Kidney (tissue), 14 donors: Measurements from ENCODE around the gene NAA16. TPM values are rescaled to one million over a fixed set of nuclear protein-coding genes. Genes with fewer than 3 reads are reported as not detected.
A peak's percentile ranks its signal among the peaks of the same experiment; 100 is the strongest.

Source experiments
- DNase-seq, 5 donors: peaks; one replicate each; pipeline ENCODE4 v3.0.0-alpha.2; 2013 to 2020
- FAIRE-seq: peaks from 2 replicates; lab custom pipeline; 2012; peaks lifted over from hg19 to GRCh38; lab: Jason Lieb, UNC
- H3K27ac ChIP-seq, 2 donors: one replicate each; pipeline ENCODE4 v1.7.0; 2013; ENCODE audit warnings: low read depth in 2 of 2, low read length in 2 of 2, inconsistent platforms in 1 of 2
- H3K27me3 ChIP-seq: one replicate; pipeline ENCODE4 v1.7.1; 2013; ENCODE audit warnings: low read length, inconsistent platforms; ENCODE audit not compliant: control insufficient read depth, insufficient read depth
- H3K36me3 ChIP-seq, 3 donors: one replicate each; pipeline versions ENCODE4 v1.7.0 to v1.7.1; 2013; ENCODE audit warnings: low read length in 3 of 3, control low read depth in 1 of 3, inconsistent platforms in 1 of 3; ENCODE audit not compliant: insufficient read depth in 3 of 3, control insufficient read depth in 2 of 3
- H3K4me1 ChIP-seq, 3 donors: one replicate each; pipeline versions ENCODE4 v1.7.0 to v1.7.1; 2013; ENCODE audit warnings: low read length in 3 of 3, inconsistent platforms in 1 of 3, low read depth in 1 of 3; ENCODE audit not compliant: control insufficient read depth in 2 of 3, insufficient read depth in 2 of 3
- H3K4me3 ChIP-seq, 3 donors: one replicate each; pipeline versions ENCODE4 v1.7.0 to v1.8.1; 2013; ENCODE audit warnings: low read length in 3 of 3, control low read depth in 1 of 3, inconsistent platforms in 1 of 3
- H3K9ac ChIP-seq, 3 donors: one replicate each; pipeline versions ENCODE4 v1.7.0 to v1.7.1; 2013; ENCODE audit warnings: low read length in 3 of 3, control low read depth in 1 of 3, inconsistent platforms in 1 of 3
- H3K9me3 ChIP-seq, 3 donors: one replicate each; pipeline versions ENCODE4 v1.7.0 to v1.7.1; 2013; ENCODE audit warnings: low read length in 3 of 3, control low read depth in 1 of 3, inconsistent platforms in 1 of 3; ENCODE audit not compliant: control insufficient read depth in 2 of 3, insufficient read depth in 1 of 3
- CTCF ChIP-seq: IDR thresholded peaks from 3 replicates; pipeline ENCODE4 v1.5.1; 2012; ENCODE audit warnings: mild to moderate bottlenecking, moderate library complexity, borderline replicate concordance; ENCODE audit not compliant: insufficient read depth; ENCODE audit errors: extremely low read depth
- intact Hi-C: fragments of 100-400 bp; cut with DNase I; formaldehyde crosslinking; loops from one replicate; pipeline ENCODE4 v1.11.1; 2022
- polyA plus RNA-seq: library from polyadenylated mRNA; stranded (reverse); fragments of 350-450 nt; fragmentation: Illumina TruSeq; extraction: RNeasy Lipid Tissue Mini Kit (QIAGEN cat#74804); gene quantifications from one replicate; pipeline ENCODE4 v1.2.3, GENCODE V29; 2014; ENCODE audit warnings: low read depth, low replicate concordance; ENCODE audit not compliant: insufficient read depth
- total RNA-seq: library from RNA; stranded (reverse); fragmentation: NEBNext Ultra II Directional; extraction: Animal tissue kit (Norgen Biotek cat#: 25700); gene quantifications from one replicate; pipeline ENCODE4 v1.2.1, GENCODE V29; 2021
- donor health status: control.
- donor health status: control.
- donor health status: control.
- donor health status: control.
- donor health status: control.
- donor health status: DM: yes; HTN: yes; CAD: no.
- donor health status: Normal renal cell carcinoma (clear cell type).

Gene NAA16
- total and polyA plus RNA-seq, 2 donors from 2014 or later: 6.4 to 22.3 TPM

GRCh38 chr13:41304551-41304950 lies 6.5 kb upstream of the NAA16 start:
- FAIRE-seq (no peak), DNase-seq (no peak)
- Histone ChIP-seq H3K9ac (no peak overlapping the region), H3K9me3 (no peaks in the 10 kb centered on the region), H3K4me3 (no peak overlapping the region), H3K36me3 (no peaks in the 10 kb centered on the region), H3K4me1 (no peaks in the 10 kb centered on the region), H3K27me3 (no peaks in the 10 kb centered on the region), H3K27ac (no peak overlapping the region)
- intact Hi-C loops: no loop called here
- TF ChIP-seq CTCF: no peak

DNA sequence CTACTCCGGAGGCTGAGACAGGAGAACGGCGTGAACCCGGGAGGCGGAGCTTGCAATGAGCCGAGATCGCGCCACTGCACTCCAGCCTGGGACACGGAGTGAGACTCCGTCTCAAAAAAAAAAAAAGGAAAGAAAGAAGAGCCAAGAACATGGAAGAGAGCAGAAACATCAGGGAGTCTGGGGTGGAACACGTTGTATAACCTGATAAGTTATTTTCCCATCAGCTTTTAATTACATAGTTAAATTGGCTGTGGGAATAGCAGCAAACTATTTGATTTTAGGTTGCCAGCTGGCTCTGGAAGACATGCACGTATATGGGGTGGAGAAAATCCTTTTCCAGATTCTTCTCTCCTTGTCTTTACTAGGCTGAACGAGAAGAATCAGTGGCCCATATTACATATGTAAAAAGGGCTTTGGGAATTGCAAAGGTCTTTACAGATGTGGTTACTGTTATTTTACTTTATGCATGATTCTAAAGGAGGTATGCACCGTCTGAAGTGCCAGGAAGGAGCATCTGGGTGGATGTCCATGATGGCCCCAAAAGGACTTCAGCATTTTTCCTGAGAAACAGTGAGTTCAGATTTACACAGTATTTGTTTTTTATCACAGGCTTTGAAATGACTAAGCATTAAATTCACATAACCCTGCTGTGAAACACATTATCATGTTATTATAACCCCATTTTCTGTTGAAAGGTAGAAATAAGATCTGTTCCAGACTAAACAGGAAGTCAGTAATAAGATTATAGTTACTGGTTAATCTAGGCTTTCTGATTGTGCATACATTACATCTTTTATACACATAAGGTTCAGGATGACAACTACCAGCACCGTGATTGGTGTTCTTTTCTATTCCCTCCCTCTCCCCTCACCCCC lies 4.6 kb upstream of the NAA16 start:
- no peak overlapping the region for H3K4me3 ChIP-seq
- FAIRE-seq (no peak), DNase-seq (peak in 1 of 5 donors; percentile 22)
- intact Hi-C loops: no loop called here
- H3K36me3 ChIP-seq: no peaks in the 10 kb centered on the region
- no peak overlapping the region for H3K27ac ChIP-seq
- no peak overlapping the region for H3K9ac ChIP-seq
- H3K9me3 ChIP-seq: no peaks in the 10 kb centered on the region
- no peaks in the 10 kb centered on the region for H3K27me3 ChIP-seq
- no peak for TF ChIP-seq CTCF
- H3K4me1 ChIP-seq: peaks cover 0 to 2% (median 0%) of the 10 kb centered on the region in 3 donors

DNA sequence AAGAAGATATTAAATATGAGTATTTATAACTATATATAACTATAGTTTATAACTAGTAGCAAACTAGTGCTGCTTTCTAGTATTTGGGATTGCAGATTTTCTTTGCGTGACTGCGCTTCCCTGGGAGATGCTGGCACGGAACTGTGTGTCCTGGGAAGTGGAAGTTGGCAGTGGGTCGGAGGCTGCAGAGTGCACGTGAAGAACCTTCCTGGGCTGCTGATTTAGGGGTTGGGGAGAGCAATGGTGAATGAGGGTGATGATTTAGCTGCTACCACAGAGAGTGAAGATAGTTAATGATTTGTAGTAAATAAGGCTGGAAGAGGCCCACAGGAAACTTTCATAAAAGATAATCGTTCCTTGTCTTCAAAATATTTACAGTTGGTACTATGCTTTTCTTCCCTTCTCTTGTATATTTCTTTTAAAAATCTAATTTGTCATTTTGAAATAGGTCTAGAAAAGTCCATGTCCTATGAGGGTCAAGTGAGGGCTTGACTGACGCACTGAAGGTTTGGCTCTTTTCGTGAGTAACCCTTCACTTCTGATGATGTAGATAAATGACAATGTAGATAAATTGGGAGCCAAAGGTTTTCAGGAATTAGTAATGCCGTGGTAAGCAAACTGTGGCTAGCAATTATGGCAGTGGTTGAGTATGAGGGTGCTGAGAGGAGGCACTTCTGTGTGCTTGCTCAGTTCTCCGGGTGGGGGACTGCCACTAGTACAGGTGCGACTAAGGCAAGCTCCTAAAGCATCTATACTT lies 3.0 kb upstream of the NAA16 start:
- no peaks in the 10 kb centered on the region for H3K27me3 ChIP-seq
- intact Hi-C loops: no loop called here
- H3K4me3 ChIP-seq: no peak overlapping the region
- H3K4me1 ChIP-seq: peaks cover 0 to 2% (median 0%) of the 10 kb centered on the region in 3 donors
- FAIRE-seq: no peak
- H3K27ac ChIP-seq: no peak overlapping the region
- no peak for DNase-seq
- no peak overlapping the region for H3K9ac ChIP-seq
- H3K36me3 ChIP-seq: no peaks in the 10 kb centered on the region
- TF ChIP-seq CTCF: no peak
- H3K9me3 ChIP-seq: no peaks in the 10 kb centered on the region
